Pancreas (tissue), 10 donors: ENCODE results near the gene DNM2. TPM values are rescaled to one million over a fixed set of nuclear protein-coding genes. Genes with fewer than 3 reads are reported as not detected.
A peak's percentile ranks its signal among the peaks of the same experiment; 100 is the strongest.
"Not testable (repeated sequence)": the region's sequence is repeated elsewhere in the genome, so short reads cannot be mapped to it uniquely, and the experiment has no call there.

Experiments
- ATAC-seq, 4 donors: fragments of 200-7000 bp; cut with Tn5 transposase; one replicate each; pipeline versions ENCODE4 v1.8.0 to v1.9.1; 2020; ENCODE audit warnings: mild to moderate bottlenecking in 4 of 4, moderate library complexity in 4 of 4
- DNase-seq, 6 donors: peaks; one replicate each; pipeline ENCODE4 v3.0.0-alpha.2; 2020
- FAIRE-seq: peaks from 2 replicates; lab custom pipeline; 2012; peaks lifted over from hg19 to GRCh38; lab: Jason Lieb, UNC
- H3K27ac ChIP-seq, 4 donors: fragments of 200-600 bp; sonication (generic); 1 replicate in 3 of 4; 2 replicates in 1 of 4; pipeline versions ENCODE4 v1.5.0 to v1.8.0; 2020
- H3K27me3 ChIP-seq, 4 donors: fragments of 200-600 bp; one replicate each; pipeline ENCODE4 v1.8.0; 2021
- H3K36me3 ChIP-seq, 3 donors: fragments of 200-600 bp; sonication (generic) in 1 of 3; one replicate each; pipeline versions ENCODE4 v1.5.0 to v1.8.0; 2020 to 2021
- H3K4me1 ChIP-seq, 3 donors: fragments of 200-600 bp; one replicate each; pipeline ENCODE4 v1.8.0; 2021
- H3K4me3 ChIP-seq, 4 donors: fragments of 200-600 bp; sonication (generic) in 2 of 4; one replicate each; pipeline versions ENCODE4 v1.5.0 to v1.8.0; 2020 to 2021
- H3K9me3 ChIP-seq, 4 donors: fragments of 200-600 bp; one replicate each; pipeline ENCODE4 v1.8.0; 2021
- CTCF ChIP-seq, 4 donors: fragments of 200-600 bp; sonication (generic) in 3 of 4; IDR thresholded peaks; one replicate each; pipeline versions ENCODE4 v1.5.0 to v1.8.0; 2021; ENCODE audit warnings: antibody characterized with exemption in 4 of 4
- WGBS, 2 donors: extraction: QIAGEN DNeasy Blood & Tissue Kit; methylation state at CpG; one replicate each; pipeline ENCODE4 v1.1.7; 2013; 5-methylcytosine and 5-hydroxymethylcytosine counted together
- intact Hi-C, 3 donors: fragments of 100-400 bp; cut with DNase I; formaldehyde crosslinking; loops; one replicate each; pipeline versions ENCODE4 v1.11.1 to v1.14.2; 2022
- polyA plus RNA-seq, 2 donors: library from polyadenylated mRNA; stranded (reverse); fragments of 200-250 nt; gene quantifications; one replicate each; pipeline ENCODE4 v1.2.3, GENCODE V29; 2013
- total RNA-seq, 6 donors: library from RNA; stranded (reverse); fragmentation: NEBNext Ultra II Directional in 4 of 6; extraction: Animal tissue kit (Norgen Biotek cat#: 25700) in 4 of 6; gene quantifications; one replicate each; pipeline versions ENCODE4 v1.2.1 to v1.2.4, GENCODE V29; 2021 to 2023
- donor health status: healthy with polysubstance abuse.
- donor health status: DM: no; HTN: no; CAD: no; lungs with moderate emphysema.
- donor health status: DM: no; HTN: no; CAD: no.
- donor health status: control.
- donor health status: control.
- donor health status: Bipolar disorder and iron deficiency.
- donor health status: DM: yes; HTN: yes; CAD: no.
- donor health status: DM: no; HTN: no; CAD: no.
- donor health status: DM: no; HTN: no; CAD: no.
- donor health status: DM: yes; HTN: yes; CAD: no.

Gene DNM2
- total and polyA plus RNA-seq, 8 donors = 52.5 to 115 (median 88.6) TPM

- intact Hi-C loops = no loop called here
- DNase-seq = no peak
- FAIRE-seq = no peak
- Histone ChIP-seq H3K4me3 (no peak overlapping the region), H3K4me1 (peaks cover 9 to 14% (median 9%) of the 10 kb centered on the region in 3 donors), H3K36me3 (peaks cover 0 to 4% (median 0%) of the 10 kb centered on the region in 3 donors), H3K9me3 (no peaks in the 10 kb centered on the region), H3K27me3 (no peaks in the 10 kb centered on the region), H3K27ac (no peak overlapping the region)
- no peak for TF ChIP-seq CTCF (IDR thresholded peaks at IDR 0.05)
- no peak for ATAC-seq
- WGBS, 2 donors = 86 to 87% methylated on average over 9 to 10 of the region's 10 CpGs
These were observed 38.5 kb downstream of the DNM2 start for GRCh38 chr19:10756371-10756770.

- H3K9me3 ChIP-seq = no peaks in the 10 kb centered on the region
- peaks cover 0 to 8% (median 0%) of the 10 kb centered on the region in 3 donors for H3K36me3 ChIP-seq
- intact Hi-C loops = no loop called here
- 95 to 97% methylated on average over 7 of the region's 7 CpGs for WGBS, 2 donors
- H3K4me3 ChIP-seq = no peak overlapping the region
- DNase-seq (no peak), ATAC-seq (no peak), FAIRE-seq (no peak)
- H3K27ac ChIP-seq = no peak overlapping the region
- peaks cover 5 to 10% (median 5%) of the 10 kb centered on the region in 3 donors for H3K4me1 ChIP-seq
- no peak for TF ChIP-seq CTCF (IDR thresholded peaks at IDR 0.05)
- no peaks in the 10 kb centered on the region for H3K27me3 ChIP-seq
These were observed 38.9 kb downstream of the DNM2 start for GRCh38 chr19:10756791-10757190.

GRCh38 chr19:10758050-10758449, 40.2 kb downstream of the DNM2 start:
- intact Hi-C loops, H3K36me3 ChIP-seq, H3K9me3 ChIP-seq, H3K27me3 ChIP-seq, FAIRE-seq, H3K4me3 ChIP-seq, H3K4me1 ChIP-seq, DNase-seq, H3K27ac ChIP-seq, ATAC-seq: not testable (repeated sequence)
- 88 to 89% methylated on average over 1 of the region's 1 CpG for WGBS, 2 donors

GRCh38 chr19:10758978-10759377, 41.1 kb downstream of the DNM2 start:
- H3K4me3 ChIP-seq = no peak overlapping the region
- WGBS, 2 donors = 87 to 93% methylated on average over 5 of the region's 5 CpGs

GRCh38 chr19:10760273-10760944, 42.5 kb downstream of the DNM2 start:
- no peak for TF ChIP-seq CTCF (IDR thresholded peaks at IDR 0.05)
- peaks cover 6 to 14% (median 9%) of the 10 kb centered on the region in 3 donors for H3K4me1 ChIP-seq
- H3K4me3 ChIP-seq = no peak overlapping the region
- H3K36me3 ChIP-seq = peaks cover 0 to 8% (median 0%) of the 10 kb centered on the region in 3 donors
- ATAC-seq (no peak), FAIRE-seq (no peak), DNase-seq (no peak)
- WGBS, 2 donors = 86 to 89% methylated on average over 17 of the region's 17 CpGs
- intact Hi-C loops = no loop called here
- H3K9me3 ChIP-seq = no peaks in the 10 kb centered on the region
- H3K27me3 ChIP-seq = no peaks in the 10 kb centered on the region
- no peak overlapping the region for H3K27ac ChIP-seq

More at GRCh38 chr19:10758978-10759377, 41.1 kb downstream of the DNM2 start:
- Histone ChIP-seq H3K36me3 (peaks cover 0 to 8% (median 0%) of the 10 kb centered on the region in 3 donors), H3K4me1 (peaks cover 0 to 4% (median 0%) of the 10 kb centered on the region in 3 donors), H3K27ac (peak overlapping the region in 2 of 4 donors; percentile 33 to 46), H3K27me3 (no peaks in the 10 kb centered on the region), H3K9me3 (no peaks in the 10 kb centered on the region)
- no peak for FAIRE-seq
- no peak for TF ChIP-seq CTCF (IDR thresholded peaks at IDR 0.05)
- no peak for DNase-seq
- intact Hi-C loops = no loop called here
- ATAC-seq = no peak
